Kidney (tissue), 14 donors: Measurements from ENCODE around the gene C4A. TPM values are rescaled to one million over a fixed set of nuclear protein-coding genes. Genes with fewer than 3 reads are reported as not detected.
A peak's percentile ranks its signal among the peaks of the same experiment; 100 is the strongest.

Source experiments
- DNase-seq, 5 donors: peaks; one replicate each; pipeline ENCODE4 v3.0.0-alpha.2; 2013 to 2020
- FAIRE-seq: peaks from 2 replicates; lab custom pipeline; 2012; peaks lifted over from hg19 to GRCh38; lab: Jason Lieb, UNC
- H3K27ac ChIP-seq, 2 donors: one replicate each; pipeline ENCODE4 v1.7.0; 2013; ENCODE audit warnings: low read depth in 2 of 2, low read length in 2 of 2, inconsistent platforms in 1 of 2
- H3K27me3 ChIP-seq: one replicate; pipeline ENCODE4 v1.7.1; 2013; ENCODE audit warnings: low read length, inconsistent platforms; ENCODE audit not compliant: control insufficient read depth, insufficient read depth
- H3K36me3 ChIP-seq, 3 donors: one replicate each; pipeline versions ENCODE4 v1.7.0 to v1.7.1; 2013; ENCODE audit warnings: low read length in 3 of 3, control low read depth in 1 of 3, inconsistent platforms in 1 of 3; ENCODE audit not compliant: insufficient read depth in 3 of 3, control insufficient read depth in 2 of 3
- H3K4me1 ChIP-seq, 3 donors: one replicate each; pipeline versions ENCODE4 v1.7.0 to v1.7.1; 2013; ENCODE audit warnings: low read length in 3 of 3, inconsistent platforms in 1 of 3, low read depth in 1 of 3; ENCODE audit not compliant: control insufficient read depth in 2 of 3, insufficient read depth in 2 of 3
- H3K4me3 ChIP-seq, 3 donors: one replicate each; pipeline versions ENCODE4 v1.7.0 to v1.8.1; 2013; ENCODE audit warnings: low read length in 3 of 3, control low read depth in 1 of 3, inconsistent platforms in 1 of 3
- H3K9ac ChIP-seq, 3 donors: one replicate each; pipeline versions ENCODE4 v1.7.0 to v1.7.1; 2013; ENCODE audit warnings: low read length in 3 of 3, control low read depth in 1 of 3, inconsistent platforms in 1 of 3
- H3K9me3 ChIP-seq, 3 donors: one replicate each; pipeline versions ENCODE4 v1.7.0 to v1.7.1; 2013; ENCODE audit warnings: low read length in 3 of 3, control low read depth in 1 of 3, inconsistent platforms in 1 of 3; ENCODE audit not compliant: control insufficient read depth in 2 of 3, insufficient read depth in 1 of 3
- CTCF ChIP-seq: IDR thresholded peaks from 3 replicates; pipeline ENCODE4 v1.5.1; 2012; ENCODE audit warnings: mild to moderate bottlenecking, moderate library complexity, borderline replicate concordance; ENCODE audit not compliant: insufficient read depth; ENCODE audit errors: extremely low read depth
- intact Hi-C: fragments of 100-400 bp; cut with DNase I; formaldehyde crosslinking; loops from one replicate; pipeline ENCODE4 v1.11.1; 2022
- polyA plus RNA-seq: library from polyadenylated mRNA; stranded (reverse); fragments of 350-450 nt; fragmentation: Illumina TruSeq; extraction: RNeasy Lipid Tissue Mini Kit (QIAGEN cat#74804); gene quantifications from one replicate; pipeline ENCODE4 v1.2.3, GENCODE V29; 2014; ENCODE audit warnings: low read depth, low replicate concordance; ENCODE audit not compliant: insufficient read depth
- total RNA-seq: library from RNA; stranded (reverse); fragmentation: NEBNext Ultra II Directional; extraction: Animal tissue kit (Norgen Biotek cat#: 25700); gene quantifications from one replicate; pipeline ENCODE4 v1.2.1, GENCODE V29; 2021
- donor health status: control.
- donor health status: control.
- donor health status: control.
- donor health status: control.
- donor health status: control.
- donor health status: DM: yes; HTN: yes; CAD: no.
- donor health status: Normal renal cell carcinoma (clear cell type).

The C4A gene
- total and polyA plus RNA-seq, 2 donors from 2014 or later, result 250 to 521 TPM

GRCh38 chr6:31945507-31946369, 36.1 kb upstream of the C4A start, which contains the start of gene CFB:
TSS of gene CFB (plus strand) at chr6:31946095. CDS start at chr6:31946222, 127 bp downstream.
- intact Hi-C loops, result no loop called here
- peaks cover 0 to 6% (median 0%) of the 10 kb centered on the region in 3 donors for H3K4me1 ChIP-seq
- no peak for FAIRE-seq
- H3K36me3 ChIP-seq, result no peaks in the 10 kb centered on the region
- peak in 4 of 5 donors; percentile 10 to 94 (median 38) for DNase-seq
- no peaks in the 10 kb centered on the region for H3K27me3 ChIP-seq
- H3K9ac ChIP-seq, result peak within 1 kb of the TSS in 1 of 3 donors; percentile 53
- H3K9me3 ChIP-seq, result no peaks in the 10 kb centered on the region
- peak within 1 kb of the TSS; percentile 69 to 78 for H3K27ac ChIP-seq
- no peak for TF ChIP-seq CTCF
- peak within 1 kb of the TSS in 2 of 3 donors; percentile 29 to 47 for H3K4me3 ChIP-seq

- peak overlapping the region; percentile 69 to 78 for H3K27ac ChIP-seq
- H3K4me3 ChIP-seq, result peak overlapping the region in 2 of 3 donors; percentile 29 to 47
- no peak for TF ChIP-seq CTCF
- DNase-seq (no peak), FAIRE-seq (no peak)
- peak overlapping the region in 1 of 3 donors; percentile 53 for H3K9ac ChIP-seq
- H3K36me3 ChIP-seq, result peaks cover 0 to 3% (median 0%) of the 10 kb centered on the region in 3 donors
- no peaks in the 10 kb centered on the region for H3K27me3 ChIP-seq
- intact Hi-C loops, result no loop called here
- H3K9me3 ChIP-seq, result no peaks in the 10 kb centered on the region
- H3K4me1 ChIP-seq, result peaks cover 0 to 6% (median 0%) of the 10 kb centered on the region in 3 donors
Observed at GRCh38 chr6:31946370-31946885, 35.4 kb upstream of the C4A start.

GRCh38 chr6:31947070-31947675, 34.7 kb upstream of the C4A start:
- H3K9me3 ChIP-seq, result no peaks in the 10 kb centered on the region
- H3K27me3 ChIP-seq, result no peaks in the 10 kb centered on the region
- FAIRE-seq (no peak), DNase-seq (no peak)
- H3K4me3 ChIP-seq, result no peak overlapping the region
- TF ChIP-seq CTCF, result no peak
- intact Hi-C loops, result no loop called here
- H3K36me3 ChIP-seq, result peaks cover 0 to 5% (median 1%) of the 10 kb centered on the region in 3 donors
- H3K4me1 ChIP-seq, result peaks cover 0 to 6% (median 0%) of the 10 kb centered on the region in 3 donors
- H3K27ac ChIP-seq, result no peak overlapping the region
- H3K9ac ChIP-seq, result no peak overlapping the region
